LNCaP clone FGC (cell line): Measurements from ENCODE around the gene MDM1.

ENCODE experiments used
- DNase-seq: peaks from one replicate; pipeline ENCODE4 v3.0.0-alpha.2; 2011; ENCODE audit warnings: low read depth
- H3K4me3 ChIP-seq: 2 replicates; pipeline ENCODE4 v1.5.1; 2011; ENCODE audit warnings: mild to moderate bottlenecking, low read depth, low read length, control low read depth
- TF ChIP-seq, protein P1 (sequence below): IDR thresholded peaks from 2 replicates; pipeline ENCODE4 v1.5.1; 2012; ENCODE audit warnings: mild to moderate bottlenecking; ENCODE audit not compliant: control insufficient read depth, insufficient read depth; ENCODE audit errors: extremely low read depth

Gene MDM1

GRCh38 chr12:68375756-68376695, 43.9 kb upstream of the MDM1 start:
- no peak for DNase-seq
- TF ChIP-seq, protein P1, sequence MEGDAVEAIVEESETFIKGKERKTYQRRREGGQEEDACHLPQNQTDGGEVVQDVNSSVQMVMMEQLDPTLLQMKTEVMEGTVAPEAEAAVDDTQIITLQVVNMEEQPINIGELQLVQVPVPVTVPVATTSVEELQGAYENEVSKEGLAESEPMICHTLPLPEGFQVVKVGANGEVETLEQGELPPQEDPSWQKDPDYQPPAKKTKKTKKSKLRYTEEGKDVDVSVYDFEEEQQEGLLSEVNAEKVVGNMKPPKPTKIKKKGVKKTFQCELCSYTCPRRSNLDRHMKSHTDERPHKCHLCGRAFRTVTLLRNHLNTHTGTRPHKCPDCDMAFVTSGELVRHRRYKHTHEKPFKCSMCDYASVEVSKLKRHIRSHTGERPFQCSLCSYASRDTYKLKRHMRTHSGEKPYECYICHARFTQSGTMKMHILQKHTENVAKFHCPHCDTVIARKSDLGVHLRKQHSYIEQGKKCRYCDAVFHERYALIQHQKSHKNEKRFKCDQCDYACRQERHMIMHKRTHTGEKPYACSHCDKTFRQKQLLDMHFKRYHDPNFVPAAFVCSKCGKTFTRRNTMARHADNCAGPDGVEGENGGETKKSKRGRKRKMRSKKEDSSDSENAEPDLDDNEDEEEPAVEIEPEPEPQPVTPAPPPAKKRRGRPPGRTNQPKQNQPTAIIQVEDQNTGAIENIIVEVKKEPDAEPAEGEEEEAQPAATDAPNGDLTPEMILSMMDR, result no peak
- no peak overlapping the region for H3K4me3 ChIP-seq

- no peak overlapping the region for H3K4me3 ChIP-seq
- TF ChIP-seq, protein P1, result no peak
- DNase-seq, result no peak
Measured at GRCh38 chr12:68374307-68374982, 42.3 kb upstream of the MDM1 start.

DNA sequence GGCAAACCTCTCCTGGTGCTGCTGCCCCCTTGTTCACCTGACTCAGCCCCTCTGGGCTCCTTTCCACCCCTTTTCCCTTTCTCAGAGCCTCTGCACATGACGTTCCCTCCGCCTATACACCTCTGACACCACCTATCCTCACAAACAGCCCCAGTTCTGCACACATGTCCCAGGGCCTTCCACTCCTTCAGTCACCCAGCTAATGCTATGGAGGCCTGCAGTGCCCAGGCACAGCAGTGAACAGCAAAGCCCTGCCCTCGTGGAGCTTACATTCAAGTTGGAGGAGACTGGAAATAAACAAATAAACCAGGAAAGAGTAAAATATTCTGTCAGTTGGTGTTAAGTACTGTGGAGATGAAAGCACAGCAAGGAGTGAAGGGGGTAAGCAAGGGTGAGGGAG, 38.5 kb upstream of the MDM1 start:
- TF ChIP-seq, protein P1, result no peak
- H3K4me3 ChIP-seq, result no peak overlapping the region
- no peak for DNase-seq

DNA sequence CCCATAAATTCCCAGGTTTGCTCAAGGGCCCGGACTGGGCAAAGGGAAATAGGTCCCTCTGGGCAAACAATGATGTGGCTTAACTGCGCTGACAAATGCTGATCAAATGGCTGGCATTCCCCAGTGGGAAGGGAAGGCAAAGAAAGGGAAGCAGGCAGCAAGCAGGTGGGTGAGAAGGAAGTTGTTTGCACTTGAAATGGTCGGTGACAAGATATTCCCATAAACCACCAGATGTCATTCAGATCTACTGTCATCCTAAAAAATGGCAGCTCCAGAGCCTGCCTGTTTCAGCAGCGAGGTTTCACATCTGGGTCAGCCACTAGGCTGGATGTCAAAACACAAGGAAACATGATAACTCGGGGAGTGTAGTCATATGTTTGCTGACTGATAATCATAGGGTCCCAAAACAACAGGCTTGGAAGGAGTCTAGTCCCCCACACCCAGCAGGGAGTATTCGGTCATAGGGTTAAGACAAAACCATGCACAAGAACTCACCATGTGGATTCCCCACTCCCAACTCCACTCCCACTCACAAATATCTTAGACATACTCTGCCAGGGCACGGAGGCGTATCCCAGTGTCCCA, 37.9 kb upstream of the MDM1 start:
- no peak overlapping the region for H3K4me3 ChIP-seq
- TF ChIP-seq, protein P1, result no peak
- DNase-seq, result no peak

DNA sequence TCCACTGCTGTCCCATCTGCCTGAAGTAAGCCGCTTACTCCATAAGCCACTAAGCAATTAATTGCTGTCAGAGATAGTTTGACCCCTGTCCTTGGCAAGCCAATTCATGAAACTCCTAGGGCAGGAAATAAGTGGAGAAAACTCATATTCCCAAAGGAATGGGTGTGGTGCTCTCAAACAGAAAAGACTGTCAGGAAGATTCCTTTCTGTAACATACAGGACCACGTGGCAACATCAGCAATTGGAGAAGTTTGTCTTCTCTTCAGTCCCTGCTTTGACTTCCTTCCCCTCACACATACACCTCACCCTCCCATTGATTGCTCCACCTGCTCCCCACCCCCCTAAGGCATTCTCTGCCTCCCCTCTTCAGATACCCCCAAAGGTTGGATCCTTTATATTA, 36.2 kb upstream of the MDM1 start:
- H3K4me3 ChIP-seq, result no peak overlapping the region
- TF ChIP-seq, protein P1, result no peak
- DNase-seq, result no peak

DNA sequence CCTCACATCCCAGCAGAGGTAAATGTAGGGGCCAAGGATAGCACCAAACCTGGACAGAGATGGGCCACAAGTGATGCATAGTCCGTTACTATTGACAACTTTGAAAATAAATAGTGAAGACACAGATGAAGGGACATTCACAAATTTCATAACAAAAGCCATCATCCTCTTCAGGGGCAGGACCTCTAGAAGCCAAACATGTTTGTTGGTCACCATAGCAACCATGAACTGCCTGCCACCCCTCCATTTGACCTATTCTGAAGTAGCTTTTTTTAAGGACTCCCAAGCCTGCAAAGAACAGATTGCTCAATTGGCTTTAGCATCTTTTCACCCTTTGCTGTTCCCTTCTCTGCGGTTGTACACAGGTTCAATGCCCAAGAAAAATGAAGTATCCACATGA, 35.7 kb upstream of the MDM1 start:
- DNase-seq, result no peak
- TF ChIP-seq, protein P1, result no peak
- H3K4me3 ChIP-seq, result no peak overlapping the region
